BLaER1 (cell line): ENCODE measurements around the gene PIK3CD.
A peak's percentile ranks its signal among the peaks of the same experiment; 100 is the strongest.
"Not testable (repeated sequence)": the region's sequence is repeated elsewhere in the genome, so short reads cannot be mapped to it uniquely, and the experiment has no call there.

ENCODE experiments used
- H3K27ac ChIP-seq: shearing (Covaris generic); formaldehyde crosslinking; 2 replicates; pipeline ENCODE4 v1.8.1; 2022
- H3K27me3 ChIP-seq: shearing (Covaris generic); formaldehyde crosslinking; 2 replicates; pipeline ENCODE4 v1.8.1; 2022
- H3K36me3 ChIP-seq: shearing (Covaris generic); formaldehyde crosslinking; 2 replicates; pipeline ENCODE4 v1.8.1; 2022
- H3K4me1 ChIP-seq: shearing (Covaris generic); formaldehyde crosslinking; 2 replicates; pipeline ENCODE4 v1.8.1; 2022
- H3K4me2 ChIP-seq: shearing (Covaris generic); formaldehyde crosslinking; 2 replicates; pipeline ENCODE4 v1.8.1; 2022
- H3K4me3 ChIP-seq: shearing (Covaris generic); formaldehyde crosslinking; 2 replicates; pipeline ENCODE4 v1.8.1; 2022
- H3K9ac ChIP-seq: shearing (Covaris generic); formaldehyde crosslinking; 2 replicates; pipeline ENCODE4 v1.8.1; 2022
- H3K9me3 ChIP-seq: shearing (Covaris generic); formaldehyde crosslinking; 2 replicates; pipeline ENCODE4 v1.8.1; 2022
- H4K20me1 ChIP-seq: shearing (Covaris generic); formaldehyde crosslinking; 2 replicates; pipeline ENCODE4 v1.8.1; 2022
- Cebpa-rat ChIP-seq: shearing (Covaris generic); IDR thresholded peaks from 2 replicates; pipeline ENCODE4 v1.8.1; 2022

Gene PIK3CD

GRCh38 chr1:9621032-9621431 is 30.5 kb upstream of the PIK3CD start:
- H3K9me3 ChIP-seq, result no peaks in the 10 kb centered on the region
- TF ChIP-seq Cebpa-rat, result no peak
- H3K27me3 ChIP-seq, result no peaks in the 10 kb centered on the region
- no peak overlapping the region for H3K4me3 ChIP-seq
- H3K36me3 ChIP-seq, result no peaks in the 10 kb centered on the region
- no peaks in the 10 kb centered on the region for H4K20me1 ChIP-seq
- peaks cover 20% of the 10 kb centered on the region for H3K4me1 ChIP-seq
- no peak overlapping the region for H3K27ac ChIP-seq
- no peak overlapping the region for H3K4me2 ChIP-seq
- no peak overlapping the region for H3K9ac ChIP-seq

GRCh38 chr1:9624081-9624480 is 27.4 kb upstream of the PIK3CD start:
- Histone ChIP-seq H3K36me3 (no peaks in the 10 kb centered on the region), H3K9me3 (no peaks in the 10 kb centered on the region), H3K9ac (no peak overlapping the region), H3K4me3 (no peak overlapping the region), H3K27ac (no peak overlapping the region), H3K27me3 (no peaks in the 10 kb centered on the region), H3K4me1 (peaks cover 46% of the 10 kb centered on the region), H4K20me1 (no peaks in the 10 kb centered on the region), H3K4me2 (peak overlapping the region; percentile 32)
- TF ChIP-seq Cebpa-rat, result no peak

DNA sequence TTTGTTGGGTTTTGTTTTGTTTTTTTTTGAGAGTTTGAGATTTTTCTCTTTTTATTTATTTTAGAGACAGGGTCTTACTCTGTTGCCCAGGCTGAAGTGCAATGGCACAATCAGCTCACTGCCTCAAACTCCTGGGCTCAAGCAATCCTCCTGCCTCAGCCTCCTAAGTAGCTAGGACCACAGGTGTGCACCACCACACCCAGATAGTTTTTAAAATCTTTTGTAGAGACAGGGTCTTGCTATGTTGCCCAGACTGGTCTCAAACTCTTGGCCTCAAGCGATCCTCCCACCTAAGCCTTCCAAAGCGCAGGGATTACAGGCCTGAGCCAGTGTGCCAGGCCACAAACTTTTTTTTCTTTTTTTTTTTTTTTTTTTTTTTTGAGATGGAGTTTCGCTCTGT is 26.5 kb upstream of the PIK3CD start:
- H3K36me3 ChIP-seq, H3K9ac ChIP-seq, H3K27ac ChIP-seq, H3K27me3 ChIP-seq, H4K20me1 ChIP-seq, H3K4me2 ChIP-seq, H3K4me3 ChIP-seq, H3K9me3 ChIP-seq: not testable (repeated sequence)
- peaks cover 56% of the 10 kb centered on the region for H3K4me1 ChIP-seq

- Histone ChIP-seq H3K36me3 (no peaks in the 10 kb centered on the region), H3K4me2 (peak overlapping the region; percentile 84), H3K4me3 (peak overlapping the region; percentile 64), H3K27ac (peak overlapping the region; percentile 61), H3K27me3 (no peaks in the 10 kb centered on the region), H3K9me3 (no peaks in the 10 kb centered on the region), H3K4me1 (peaks cover 68% of the 10 kb centered on the region), H4K20me1 (no peaks in the 10 kb centered on the region), H3K9ac (peak overlapping the region; percentile 59; the same call in 1 of the 2 replicates)
- no peak for TF ChIP-seq Cebpa-rat
These were observed 25.3 kb upstream of the PIK3CD start for GRCh38 chr1:9626201-9626608.

- H3K27me3 ChIP-seq, result no peaks in the 10 kb centered on the region
- H3K4me3 ChIP-seq, result peak overlapping the region; percentile 33; the same call in 1 of the 2 replicates
- H3K4me1 ChIP-seq, result peaks cover 78% of the 10 kb centered on the region
- peak overlapping the region; percentile 84 for H3K4me2 ChIP-seq
- H3K36me3 ChIP-seq, result 0 out of 2 replicates have a peak, but pooled peaks cover under 1% of the 10 kb centered on the region
- peak overlapping the region; percentile 80 for H3K27ac ChIP-seq
- no peak for TF ChIP-seq Cebpa-rat
- no peaks in the 10 kb centered on the region for H4K20me1 ChIP-seq
- H3K9me3 ChIP-seq, result no peaks in the 10 kb centered on the region
- H3K9ac ChIP-seq, result peak overlapping the region; percentile 58; the same call in 1 of the 2 replicates
These were observed 22.7 kb upstream of the PIK3CD start for GRCh38 chr1:9628541-9629444.

DNA sequence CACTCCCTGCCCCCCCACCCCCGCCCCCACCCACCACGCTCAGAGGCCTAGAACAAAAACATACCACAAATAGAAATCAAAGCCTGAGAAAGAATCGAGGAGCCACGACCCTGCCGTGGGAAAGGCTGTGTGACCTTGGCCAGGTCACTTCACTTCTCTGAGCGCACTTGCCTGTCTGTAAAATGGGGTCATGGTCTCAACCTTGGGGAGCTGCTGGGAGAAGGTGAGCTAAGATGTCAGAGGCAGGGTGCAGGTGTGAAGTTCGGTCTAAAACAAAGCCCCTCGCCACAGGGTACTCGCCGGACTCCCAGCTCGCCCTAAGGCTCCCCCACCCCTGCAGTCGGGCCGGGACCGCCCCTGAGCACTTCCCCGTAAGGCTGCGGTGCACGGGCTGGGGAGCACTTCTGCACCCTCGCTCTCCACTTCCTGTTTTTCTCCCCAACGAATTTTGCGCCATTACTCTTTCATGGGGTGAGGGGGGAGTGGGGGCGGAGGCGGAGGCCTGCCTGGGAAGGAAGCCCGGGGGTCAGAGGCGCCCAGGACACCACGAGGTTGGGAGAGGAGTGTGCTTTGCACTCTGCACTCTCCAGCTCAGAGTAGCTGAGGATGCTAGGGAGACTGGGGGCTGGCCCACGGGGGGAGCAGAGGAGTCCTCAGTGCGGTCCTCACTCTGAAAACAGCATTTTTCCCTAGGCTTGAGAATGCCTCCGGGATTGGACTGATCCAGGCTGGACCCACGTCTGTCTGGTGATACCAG is 21.9 kb upstream of the PIK3CD start:
- H3K4me2 ChIP-seq, result peak overlapping the region; percentile 84
- H3K4me3 ChIP-seq, result peak overlapping the region; percentile 60
- peaks cover 79% of the 10 kb centered on the region for H3K4me1 ChIP-seq

GRCh38 chr1:9630331-9631111 is 21.0 kb upstream of the PIK3CD start:
- 0 out of 2 replicates have a peak, but pooled peaks cover 11% of the 10 kb centered on the region for H3K36me3 ChIP-seq
- TF ChIP-seq Cebpa-rat, result no peak
- H3K27ac ChIP-seq, result peak overlapping the region; percentile 80
- peak overlapping the region; percentile 84 for H3K4me2 ChIP-seq
- peak overlapping the region; percentile 60 for H3K4me3 ChIP-seq
- H3K9me3 ChIP-seq, result peaks cover 17% of the 10 kb centered on the region
- H3K27me3 ChIP-seq, result no peaks in the 10 kb centered on the region
- peak overlapping the region; percentile 69 for H3K9ac ChIP-seq
- no peaks in the 10 kb centered on the region for H4K20me1 ChIP-seq
- H3K4me1 ChIP-seq, result peaks cover 78% of the 10 kb centered on the region

More for the DNA sequence above, 21.9 kb upstream of the PIK3CD start:
- Histone ChIP-seq H4K20me1 (no peaks in the 10 kb centered on the region), H3K27me3 (no peaks in the 10 kb centered on the region), H3K9me3 (peaks cover 8% of the 10 kb centered on the region), H3K9ac (peak overlapping the region; percentile 69), H3K36me3 (0 out of 2 replicates have a peak, but pooled peaks cover 7% of the 10 kb centered on the region), H3K27ac (peak overlapping the region; percentile 80)
- no peak for TF ChIP-seq Cebpa-rat

DNA sequence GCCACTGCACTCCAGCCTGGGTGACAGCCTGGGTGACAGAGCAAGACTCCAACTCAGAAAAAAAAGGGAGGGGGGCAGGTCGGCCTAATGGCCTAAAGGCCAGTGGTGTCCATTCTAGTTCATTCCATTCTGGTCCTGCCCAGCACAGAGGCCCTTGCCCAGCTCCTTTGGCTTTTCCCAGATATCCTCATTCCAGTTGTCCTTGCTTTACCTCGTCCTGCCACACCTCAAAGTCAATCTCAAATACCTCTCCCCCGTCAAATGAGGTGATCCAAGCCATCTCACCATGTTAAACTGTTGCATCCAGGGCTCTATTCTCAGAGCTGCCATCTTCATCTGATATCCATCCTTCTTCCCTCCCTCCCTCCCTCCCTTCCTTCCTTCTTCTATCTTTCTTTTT is 19.9 kb upstream of the PIK3CD start:
- TF ChIP-seq Cebpa-rat, result no peak
- 0 out of 2 replicates have a peak, but pooled peaks cover 13% of the 10 kb centered on the region for H3K36me3 ChIP-seq
- H3K9me3 ChIP-seq, result peaks cover 19% of the 10 kb centered on the region
- no peak overlapping the region for H3K4me3 ChIP-seq
- peaks cover 68% of the 10 kb centered on the region for H3K4me1 ChIP-seq
- no peak overlapping the region for H3K9ac ChIP-seq
- no peak overlapping the region for H3K4me2 ChIP-seq
- no peaks in the 10 kb centered on the region for H4K20me1 ChIP-seq
- H3K27me3 ChIP-seq, result no peaks in the 10 kb centered on the region
- H3K27ac ChIP-seq, result no peak overlapping the region

DNA sequence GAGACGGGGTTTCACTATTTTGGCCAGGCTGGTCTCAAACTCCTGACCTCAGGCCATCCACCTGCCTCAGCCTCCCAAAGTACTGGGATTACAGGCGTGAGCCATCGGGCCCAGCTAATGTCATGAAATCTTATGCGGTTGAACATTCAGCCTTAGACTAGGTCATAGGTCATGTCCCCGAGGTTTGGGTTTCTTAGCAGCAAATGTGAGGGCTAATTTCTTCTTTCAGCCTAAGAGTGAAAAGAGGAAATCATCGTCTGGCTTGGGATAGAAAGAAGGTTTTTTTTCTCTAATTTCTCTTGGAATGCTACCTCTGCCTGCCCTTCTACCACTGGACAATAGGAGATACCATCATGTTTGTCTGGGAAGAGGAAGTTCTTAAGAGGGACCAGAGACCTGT is 18.0 kb upstream of the PIK3CD start:
- H3K27ac ChIP-seq, result no peak overlapping the region
- no peak for TF ChIP-seq Cebpa-rat
- H3K36me3 ChIP-seq, result 0 out of 2 replicates have a peak, but pooled peaks cover 13% of the 10 kb centered on the region
- H3K27me3 ChIP-seq, result no peaks in the 10 kb centered on the region
- no peak overlapping the region for H3K4me3 ChIP-seq
- no peaks in the 10 kb centered on the region for H4K20me1 ChIP-seq
- no peak overlapping the region for H3K9ac ChIP-seq
- peaks cover 30% of the 10 kb centered on the region for H3K9me3 ChIP-seq
- H3K4me1 ChIP-seq, result peaks cover 52% of the 10 kb centered on the region
- H3K4me2 ChIP-seq, result peak overlapping the region; percentile 20; the same call in 1 of the 2 replicates
